ENCODE measurements around the gene SEZ6L. TPM values are rescaled to one million over a fixed set of nuclear protein-coding genes. Genes with fewer than 3 reads are reported as not detected.

SEZ6L gene
- polyA plus RNA-seq, 2 of the 4 experiments (the other 2 are of a cell fraction), result not detected

DNA sequence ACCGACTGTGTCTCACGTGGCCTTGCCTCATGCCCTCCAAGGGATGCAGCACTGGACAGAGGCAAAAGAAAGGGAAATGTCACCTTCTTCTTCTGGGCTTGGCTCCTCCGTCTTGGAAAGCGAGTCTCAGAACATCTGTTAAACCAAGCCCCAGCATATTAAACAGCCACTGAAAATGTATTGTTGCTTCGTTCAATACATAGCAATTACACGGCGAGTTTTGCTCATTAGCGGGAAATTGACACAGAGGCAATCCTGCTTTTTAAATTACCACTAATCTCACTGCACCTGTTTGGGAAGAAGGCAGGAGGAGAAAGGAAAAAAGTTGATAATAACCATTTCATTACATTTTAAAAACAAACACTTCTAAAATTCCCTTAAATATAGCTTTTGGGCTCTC lies 72.1 kb downstream of the SEZ6L start:
- ChIA-PET CTCF (no interaction called here), POLR2A (no interaction called here)
- WGBS (ENCODE audit: missing lambda C conversion rate), result 28% methylated on average over 8 of the region's 8 CpGs
- no peak overlapping the region for H3K4me2 ChIP-seq
- H3K4me1 ChIP-seq, result no peaks in the 10 kb centered on the region
- TF ChIP-seq ATOH8 (CRISPR knock-in tag; IDR thresholded peaks at IDR 0.05; ENCODE audit: low read depth), result no peak
- TF ChIP-seq RAD21 (conservative IDR thresholded peaks at IDR 0.05 in 1 of 2, IDR thresholded peaks at IDR 0.05 in 1 of 2), result no peak
- TF ChIP-seq, protein P1, sequence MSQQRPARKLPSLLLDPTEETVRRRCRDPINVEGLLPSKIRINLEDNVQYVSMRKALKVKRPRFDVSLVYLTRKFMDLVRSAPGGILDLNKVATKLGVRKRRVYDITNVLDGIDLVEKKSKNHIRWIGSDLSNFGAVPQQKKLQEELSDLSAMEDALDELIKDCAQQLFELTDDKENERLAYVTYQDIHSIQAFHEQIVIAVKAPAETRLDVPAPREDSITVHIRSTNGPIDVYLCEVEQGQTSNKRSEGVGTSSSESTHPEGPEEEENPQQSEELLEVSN (IDR thresholded peaks at IDR 0.05; ENCODE audit: borderline replicate concordance, low read depth), result no peak
- TF ChIP-seq FOXS1 (CRISPR knock-in tag; IDR thresholded peaks at IDR 0.05), result no peak
- TF ChIP-seq, protein P2, sequence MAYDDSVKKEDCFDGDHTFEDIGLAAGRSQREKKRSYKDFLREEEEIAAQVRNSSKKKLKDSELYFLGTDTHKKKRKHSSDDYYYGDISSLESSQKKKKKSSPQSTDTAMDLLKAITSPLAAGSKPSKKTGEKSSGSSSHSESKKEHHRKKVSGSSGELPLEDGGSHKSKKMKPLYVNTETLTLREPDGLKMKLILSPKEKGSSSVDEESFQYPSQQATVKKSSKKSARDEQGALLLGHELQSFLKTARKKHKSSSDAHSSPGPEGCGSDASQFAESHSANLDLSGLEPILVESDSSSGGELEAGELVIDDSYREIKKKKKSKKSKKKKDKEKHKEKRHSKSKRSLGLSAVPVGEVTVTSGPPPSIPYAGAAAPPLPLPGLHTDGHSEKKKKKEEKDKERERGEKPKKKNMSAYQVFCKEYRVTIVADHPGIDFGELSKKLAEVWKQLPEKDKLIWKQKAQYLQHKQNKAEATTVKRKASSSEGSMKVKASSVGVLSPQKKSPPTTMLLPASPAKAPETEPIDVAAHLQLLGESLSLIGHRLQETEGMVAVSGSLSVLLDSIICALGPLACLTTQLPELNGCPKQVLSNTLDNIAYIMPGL (CRISPR knock-in tag; IDR thresholded peaks at IDR 0.05; ENCODE audit: borderline replicate concordance), result no peak
- TF ChIP-seq FOSL2 (IDR thresholded peaks at IDR 0.05), result no peak
- no peak for TF ChIP-seq FOSL2 (CRISPR knock-in tag; IDR thresholded peaks at IDR 0.05)
- TF ChIP-seq ZFP36 (IDR thresholded peaks at IDR 0.05; ENCODE audit: borderline replicate concordance, partially characterized antibody), result no peak
- TF ChIP-seq RNF2 (IDR thresholded peaks at IDR 0.05; ENCODE audit: borderline replicate concordance, low read depth), result no peak
- no peak for TF ChIP-seq REST (IDR thresholded peaks at IDR 0.05)
- no peak for TF ChIP-seq EP300 (IDR thresholded peaks at IDR 0.05)
- TF ChIP-seq SMC3 (IDR thresholded peaks at IDR 0.05), result no peak
- TF ChIP-seq CHD4 (IDR thresholded peaks at IDR 0.05; ENCODE audit: borderline replicate concordance), result no peak
- TF ChIP-seq PHF8 (IDR thresholded peaks at IDR 0.05; ENCODE audit: borderline replicate concordance, low read depth), result no peak
- no peak for TF ChIP-seq CBX8 (IDR thresholded peaks at IDR 0.05)
- TF ChIP-seq RCOR1 (IDR thresholded peaks at IDR 0.05; ENCODE audit: low read depth, low read length), result no peak
- TF ChIP-seq CBX2 (IDR thresholded peaks at IDR 0.05; ENCODE audit: borderline replicate concordance, low read depth), result no peak
- TF ChIP-seq, protein P3, sequence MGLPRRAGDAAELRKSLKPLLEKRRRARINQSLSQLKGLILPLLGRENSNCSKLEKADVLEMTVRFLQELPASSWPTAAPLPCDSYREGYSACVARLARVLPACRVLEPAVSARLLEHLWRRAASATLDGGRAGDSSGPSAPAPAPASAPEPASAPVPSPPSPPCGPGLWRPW (IDR thresholded peaks at IDR 0.05), result no peak
- TF ChIP-seq EHMT2 (IDR thresholded peaks at IDR 0.05; ENCODE audit: low read depth), result no peak
- FAIRE-seq (no peak), ATAC-seq (no peak), DNase-seq (ENCODE audit: low read depth in 1 of 2, low spot score in 1 of 2) (no peak)
- H3K4me3 ChIP-seq, result no peak overlapping the region
- no peaks in the 10 kb centered on the region for H3K9me3 ChIP-seq
- H3K27ac ChIP-seq, result no peak overlapping the region

DNA sequence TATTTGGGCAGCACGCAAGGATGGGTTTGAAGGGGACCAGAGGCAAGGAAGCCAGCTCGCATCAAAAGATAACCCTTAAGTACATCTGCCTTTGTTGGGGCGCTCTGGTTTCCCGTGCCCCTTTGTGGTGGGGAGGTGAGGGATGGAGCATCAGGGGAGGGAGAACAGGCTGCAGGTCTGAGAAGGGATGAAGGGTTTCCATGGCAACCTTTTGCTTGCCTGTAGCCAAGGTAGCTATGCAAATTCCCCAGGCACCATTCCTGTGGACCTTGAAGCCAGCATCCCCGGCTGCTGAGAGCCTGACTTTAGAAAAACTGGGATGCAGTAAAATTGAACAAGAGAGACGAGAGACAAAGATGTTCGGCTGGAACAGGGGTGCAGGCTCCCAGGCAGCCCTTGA lies 75.7 kb downstream of the SEZ6L start:
- DNase-seq (ENCODE audit: low read depth in 1 of 2, low spot score in 1 of 2), result no peak
- WGBS (ENCODE audit: missing lambda C conversion rate), result 0% methylated on average over 7 of the region's 7 CpGs
- TF ChIP-seq GATA3 (IDR thresholded peaks at IDR 0.05; ENCODE audit: borderline replicate concordance) (no peak), PHF8 (IDR thresholded peaks at IDR 0.05; ENCODE audit: borderline replicate concordance, low read depth) (no peak), FOSL2 (IDR thresholded peaks at IDR 0.05) (no peak), FOSL2 (CRISPR knock-in tag; IDR thresholded peaks at IDR 0.05) (no peak), HEYL (CRISPR knock-in tag; IDR thresholded peaks at IDR 0.05) (no peak), TP53 (CRISPR knock-in tag; IDR thresholded peaks at IDR 0.05) (no peak), ZNF302 (CRISPR knock-in tag; IDR thresholded peaks at IDR 0.05) (no peak), RNF2 (IDR thresholded peaks at IDR 0.05; ENCODE audit: borderline replicate concordance, low read depth) (no peak), MAFK (IDR thresholded peaks at IDR 0.05; ENCODE audit: partially characterized antibody) (no peak), EP300 (IDR thresholded peaks at IDR 0.05) (no peak), BCL3 (IDR thresholded peaks at IDR 0.05) (no peak)
- TF ChIP-seq, protein P2 (CRISPR knock-in tag; IDR thresholded peaks at IDR 0.05; ENCODE audit: borderline replicate concordance), result no peak
- TF ChIP-seq, protein P1 (IDR thresholded peaks at IDR 0.05; ENCODE audit: borderline replicate concordance, low read depth), result no peak
- no peak for ATAC-seq
- H3K4me2 ChIP-seq, result no peak overlapping the region
- H3K27ac ChIP-seq, result no peak overlapping the region
- H3K4me3 ChIP-seq, result no peak overlapping the region
- no peaks in the 10 kb centered on the region for H3K4me1 ChIP-seq
- H3K9me3 ChIP-seq, result no peaks in the 10 kb centered on the region
- no peak for FAIRE-seq
- POLR2A ChIA-PET, result no interaction called here
- CTCF ChIA-PET, result no interaction called here

All from A549 (cell line).